ENCODE results near the gene GABRR1. TPM values are rescaled to one million over a fixed set of nuclear protein-coding genes. Genes with fewer than 3 reads are reported as not detected.
A peak's percentile ranks its signal among the peaks of the same experiment; 100 is the strongest.

The GABRR1 gene
- total and polyA plus RNA-seq, 2 of the 13 experiments (the other 11 are each of a cell fraction or from before 2014, with no cell fraction given) = not detected

- peak; percentile 92 for TF ChIP-seq ZBTB10 (CRISPR knock-in tag; IDR thresholded peaks at IDR 0.05; ENCODE audit: borderline replicate concordance)
- TF ChIP-seq NAIF1 (CRISPR knock-in tag; IDR thresholded peaks at IDR 0.05; ENCODE audit: borderline replicate concordance) = peak; percentile 86; the same call in 1 of the 2 replicates
- TF ChIP-seq PHF5A (CRISPR knock-in tag; IDR thresholded peaks at IDR 0.05; ENCODE audit: low read depth, unreplicated experiment) = peak; percentile 27
- TF ChIP-seq RBM22 (optimal IDR thresholded peaks at IDR 0.05; ENCODE audit: low read length) = no peak
- peak; percentile 57; the same call in 1 of the 2 replicates for TF ChIP-seq ELF3 (CRISPR knock-in tag; IDR thresholded peaks at IDR 0.05)
- TF ChIP-seq ZNF660 (CRISPR knock-in tag; IDR thresholded peaks at IDR 0.05; ENCODE audit: borderline replicate concordance, low read depth) = 0 out of 2 replicates have a peak, but pooled peaks have one; percentile 49
- TF ChIP-seq RNF2 (conservative IDR thresholded peaks at IDR 0.05; ENCODE audit: low read depth) = peak; percentile 94
- peak; percentile 33; the same call in 1 of the 2 replicates for TF ChIP-seq ZNF558 (CRISPR knock-in tag; IDR thresholded peaks at IDR 0.05; ENCODE audit: borderline replicate concordance)
- peak; percentile 23; the same call in 1 of the 2 replicates for TF ChIP-seq PITX1 (CRISPR knock-in tag; IDR thresholded peaks at IDR 0.05)
- TF ChIP-seq ZBTB46 (CRISPR knock-in tag; IDR thresholded peaks at IDR 0.05; ENCODE audit: borderline replicate concordance) = no peak
- 0 out of 2 replicates have a peak, but pooled peaks have one; percentile 49 for TF ChIP-seq GATA4 (IDR thresholded peaks at IDR 0.05; ENCODE audit: borderline replicate concordance, low read depth)
- TF ChIP-seq BRCA1 (CRISPR knock-in tag; IDR thresholded peaks at IDR 0.05) = peak; percentile 49; the same call in 1 of the 2 replicates
- no peak for TF ChIP-seq SP1 (IDR thresholded peaks at IDR 0.05)
- no peak for TF ChIP-seq SP1 (CRISPR knock-in tag; IDR thresholded peaks at IDR 0.05)
- no peak for TF ChIP-seq GABPA (IDR thresholded peaks at IDR 0.05; ENCODE audit: low read depth, low read length)
- no peak for TF ChIP-seq GABPA (CRISPR knock-in tag; IDR thresholded peaks at IDR 0.05; ENCODE audit: low read depth)
- peak; percentile 95 for TF ChIP-seq ZNF407 (CRISPR knock-in tag; IDR thresholded peaks at IDR 0.05; ENCODE audit: not compliant biosample characterization)
These were observed 71.0 kb downstream of the GABRR1 start, which contains the start of gene PM20D2 (continued) for GRCh38 chr6:89145956-89146717.
